T-helper 1 cell treated with Interleukin-12 subunit alpha and Interleukin-12 subunit beta and Interleukin-4 antibody, amounts not matched to agents 30 ng/mL and 1 ng/mL, for 36 hours (primary cell): ENCODE results near the gene INPP5D. TPM values are rescaled to one million over a fixed set of nuclear protein-coding genes. Genes with fewer than 3 reads are reported as not detected.
"Not testable (repeated sequence)": the region's sequence is repeated elsewhere in the genome, so short reads cannot be mapped to it uniquely, and the experiment has no call there.

Experiments used
- intact Hi-C: fragments of 100-400 bp; cut with micrococcal nuclease; formaldehyde crosslinking; loops from one replicate; pipeline ENCODE4 v1.15.1; 2024
- total RNA-seq: library from RNA; stranded (reverse); gene quantifications from 2 replicates; pipeline ENCODE4 v1.2.3, GENCODE V29; 2022

INPP5D gene
- total RNA-seq, 1 donor from 2014 or later: 128 TPM

- intact Hi-C loops: no loop called here
These were observed 105.4 kb downstream of the INPP5D start for GRCh38 chr2:233165543-233165894.

GRCh38 chr2:233165895-233166661 lies 105.9 kb downstream of the INPP5D start:
- intact Hi-C loops: no loop called here

- intact Hi-C loops: no loop called here
These were observed 108.3 kb downstream of the INPP5D start for GRCh38 chr2:233168445-233168844.

GRCh38 chr2:233168919-233169318 lies 108.8 kb downstream of the INPP5D start:
- intact Hi-C loops: no loop called here

- intact Hi-C loops: no loop called here
These were observed 111.2 kb downstream of the INPP5D start for GRCh38 chr2:233171344-233171743.

- intact Hi-C loops: no loop called here
These were observed 113.0 kb downstream of the INPP5D start for GRCh38 chr2:233173115-233173514.

GRCh38 chr2:233174137-233174536 lies 114.0 kb downstream of the INPP5D start:
- intact Hi-C loops: no loop called here

DNA sequence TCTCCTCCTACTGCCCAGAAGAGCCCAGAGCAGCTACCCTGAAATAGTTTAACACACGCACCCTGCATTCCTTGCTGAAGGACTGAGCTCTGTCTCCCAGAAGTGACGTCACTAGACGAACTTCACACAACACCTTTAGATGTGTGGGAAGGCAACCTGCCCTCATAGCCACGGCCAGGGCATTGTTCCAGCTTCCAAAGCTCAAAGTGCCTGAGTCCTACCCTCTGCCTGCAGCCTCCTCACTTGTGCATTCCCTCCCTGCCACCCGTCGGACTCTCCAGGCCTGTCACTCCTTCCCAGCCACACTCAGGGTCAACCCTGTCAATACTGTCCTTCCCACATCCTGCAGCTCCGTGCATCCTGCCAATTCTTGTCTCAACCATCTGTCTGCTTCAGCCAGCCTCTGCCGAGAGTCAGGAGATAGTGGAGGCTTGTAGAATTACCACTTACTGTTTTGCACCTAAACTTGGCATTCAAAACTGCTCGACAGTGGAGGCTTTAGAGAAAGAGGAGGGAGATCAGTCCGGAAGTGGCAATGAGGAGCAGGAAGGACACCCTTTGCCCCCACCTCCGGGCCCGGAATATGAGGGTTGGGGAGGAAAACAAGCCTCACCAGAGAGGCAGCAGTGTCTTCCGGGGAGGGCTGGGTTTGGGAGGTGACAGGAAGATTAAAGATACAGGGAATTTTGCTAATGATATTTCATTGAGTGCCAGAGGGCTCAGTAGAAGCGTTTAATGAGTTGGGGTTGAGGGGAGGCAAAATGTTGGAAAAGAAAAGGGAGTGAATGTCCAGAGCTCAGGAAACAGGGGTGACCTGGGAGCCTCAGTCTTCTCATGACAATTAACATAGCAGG lies 119.1 kb downstream of the INPP5D start:
- intact Hi-C loops: loop anchor here (5.0 kb wide), 1 partner anchor 73 kb away; the partner anchor contains the start of gene ATG16L1

DNA sequence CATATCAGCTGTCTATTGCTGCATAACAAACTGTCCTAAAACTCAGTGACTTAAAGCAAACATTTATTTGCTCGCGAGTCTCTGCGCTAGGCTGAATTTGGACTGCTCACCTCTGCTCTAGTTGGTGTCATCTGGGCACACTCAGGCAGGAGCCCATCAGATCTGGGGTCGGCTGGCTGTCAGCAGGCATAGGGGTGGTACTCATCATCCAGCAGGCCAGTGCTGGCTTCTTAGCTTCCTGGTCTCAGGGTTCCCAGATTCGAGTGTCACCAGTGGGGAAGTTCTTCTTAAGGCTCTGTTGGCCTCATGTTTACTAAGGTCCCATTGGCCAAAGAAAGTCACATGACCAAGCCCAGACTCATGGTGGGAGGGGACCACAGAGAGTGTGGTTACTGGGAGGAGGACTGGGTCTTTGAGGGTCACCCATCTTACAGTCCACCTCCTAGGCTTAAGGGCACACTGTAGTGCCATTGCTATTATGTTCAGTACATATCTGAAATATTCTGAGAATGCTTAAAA lies 119.8 kb downstream of the INPP5D start:
- intact Hi-C loops: loop anchor here (5.0 kb wide), 1 partner anchor 72 kb away; the partner anchor contains the start of gene ATG16L1

DNA sequence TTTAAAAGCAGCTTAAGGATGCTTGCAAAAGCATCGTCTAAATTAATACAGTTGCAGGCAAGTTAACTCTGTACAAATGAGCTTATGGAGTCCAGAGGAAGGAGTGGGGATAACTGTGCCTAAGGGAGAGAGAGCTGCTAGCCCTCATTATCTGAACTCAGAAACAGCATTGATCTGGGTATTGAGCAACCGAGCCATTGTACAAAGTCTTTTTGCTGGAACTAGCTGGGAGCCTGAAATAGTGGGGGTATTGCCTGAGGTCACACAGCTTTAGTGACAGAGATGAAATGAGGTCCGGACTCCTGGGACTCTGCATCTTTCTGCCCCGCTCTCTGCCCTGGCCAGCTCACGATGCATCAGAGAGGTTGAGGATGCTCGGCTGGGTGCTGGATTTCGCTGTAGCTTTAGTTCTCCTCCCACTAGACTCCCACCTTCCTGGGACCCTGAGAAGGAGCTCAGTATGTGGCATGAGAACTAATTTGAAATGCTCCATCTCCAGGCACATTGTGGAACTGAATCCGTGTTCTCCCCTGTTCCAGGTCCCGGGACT lies 123.8 kb downstream of the INPP5D start:
- intact Hi-C loops: no loop called here

DNA sequence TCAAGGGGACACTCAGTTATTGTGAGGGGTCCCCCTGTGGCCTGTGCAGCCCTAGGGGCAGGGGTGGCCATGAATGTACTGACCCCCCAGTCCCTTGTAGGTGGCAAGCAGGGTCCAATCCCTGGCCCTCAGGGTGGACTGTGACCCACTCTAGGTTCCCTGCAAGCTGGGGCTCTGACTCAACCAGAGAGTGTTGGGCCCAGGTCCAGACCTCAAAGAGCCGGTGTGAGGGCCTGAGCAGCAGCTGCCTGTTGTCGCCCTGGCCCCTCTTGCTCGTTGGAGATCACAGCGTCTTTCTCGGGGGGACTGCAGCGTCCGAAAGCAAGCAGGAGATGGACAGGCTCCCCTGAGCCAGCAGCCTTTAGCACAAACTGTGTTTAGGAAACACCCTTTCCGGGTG lies 124.5 kb downstream of the INPP5D start:
- intact Hi-C loops: no loop called here

- intact Hi-C loops: no loop called here
These were observed 125.2 kb downstream of the INPP5D start for GRCh38 chr2:233185330-233185729.

DNA sequence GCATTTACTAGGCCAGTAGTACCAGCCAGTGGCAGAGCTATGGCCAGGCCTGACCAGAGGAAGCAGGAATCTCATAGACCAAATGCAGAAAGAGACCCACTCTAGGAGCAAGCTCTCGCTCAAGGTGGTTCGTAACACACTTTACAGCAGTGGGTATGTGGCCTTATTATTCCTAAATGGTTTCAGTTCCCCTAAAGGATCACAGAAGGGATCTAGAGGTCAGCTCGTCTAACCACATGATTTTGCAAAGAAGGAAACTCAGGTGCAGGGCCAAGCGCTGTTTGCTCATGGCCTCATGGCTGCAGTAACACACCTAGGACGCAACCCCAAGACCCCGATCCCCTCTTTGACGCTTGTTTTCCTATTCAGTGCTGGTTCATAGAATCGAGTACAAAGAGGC lies 125.8 kb downstream of the INPP5D start:
- intact Hi-C loops: no loop called here

- intact Hi-C loops: no loop called here
These were observed 126.7 kb downstream of the INPP5D start for GRCh38 chr2:233186851-233187250.

DNA sequence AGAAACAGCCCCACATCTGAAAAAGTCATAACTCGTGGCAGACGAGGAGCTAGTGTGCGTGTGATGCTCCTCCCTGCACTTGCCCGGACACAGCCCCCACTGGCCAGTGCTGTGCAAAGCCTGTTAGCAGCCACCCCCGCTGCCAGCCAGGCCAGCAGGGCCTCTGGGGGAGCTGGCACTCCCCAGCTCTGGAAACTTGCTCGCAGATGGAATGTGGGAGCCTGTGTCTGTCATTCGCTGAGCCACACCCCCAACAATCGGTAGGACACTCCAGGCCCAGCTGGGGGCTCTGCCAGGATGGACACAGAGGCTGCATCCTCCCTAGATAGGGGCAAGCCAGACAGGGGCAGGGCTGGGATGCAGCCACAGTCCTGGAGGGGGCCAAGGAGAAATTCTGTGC lies 128.9 kb downstream of the INPP5D start:
- intact Hi-C loops: no loop called here

DNA sequence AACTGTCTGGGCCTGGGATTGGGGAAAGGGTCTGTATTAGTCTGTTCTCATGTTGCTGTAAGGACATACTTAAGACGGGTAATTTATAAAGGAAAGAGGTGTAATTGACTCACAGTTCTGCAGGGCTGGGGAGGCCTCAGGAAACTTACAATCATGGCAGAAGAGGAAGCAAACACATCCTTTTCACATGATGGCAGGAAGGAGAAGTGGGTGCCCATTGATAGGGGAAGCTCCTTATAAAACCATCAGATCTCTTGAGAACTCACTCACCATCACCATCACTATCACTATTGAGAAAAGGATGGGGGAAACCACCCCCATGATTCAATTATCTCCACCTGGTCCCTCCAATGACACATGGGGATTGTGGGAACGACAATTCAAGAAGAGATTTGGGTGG lies 130.9 kb downstream of the INPP5D start:
- intact Hi-C loops: not testable (repeated sequence)

DNA sequence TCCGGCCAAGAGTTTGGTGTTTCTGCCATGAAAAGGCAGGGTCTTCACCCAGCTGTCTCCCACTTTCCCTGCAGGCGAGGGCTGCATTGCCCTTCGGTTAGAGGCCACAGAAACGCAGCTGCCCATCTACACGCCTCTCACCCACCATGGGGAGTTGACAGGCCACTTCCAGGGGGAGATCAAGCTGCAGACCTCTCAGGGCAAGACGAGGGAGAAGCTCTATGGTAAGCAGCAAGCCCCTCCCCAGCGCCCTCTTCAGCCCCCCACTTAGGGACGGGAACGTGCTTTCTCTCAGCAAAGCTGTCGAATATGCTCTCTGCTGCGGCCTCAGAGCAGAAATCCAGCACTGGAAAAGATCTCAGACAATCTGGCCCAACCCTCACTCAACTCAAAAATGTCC lies 133.6 kb downstream of the INPP5D start:
- intact Hi-C loops: no loop called here

- intact Hi-C loops: loop anchor here (5.0 kb wide), 1 partner anchor 37 kb away; no protein-coding TSS in a partner anchor
These were observed 134.9 kb downstream of the INPP5D start for GRCh38 chr2:233195027-233195426.

DNA sequence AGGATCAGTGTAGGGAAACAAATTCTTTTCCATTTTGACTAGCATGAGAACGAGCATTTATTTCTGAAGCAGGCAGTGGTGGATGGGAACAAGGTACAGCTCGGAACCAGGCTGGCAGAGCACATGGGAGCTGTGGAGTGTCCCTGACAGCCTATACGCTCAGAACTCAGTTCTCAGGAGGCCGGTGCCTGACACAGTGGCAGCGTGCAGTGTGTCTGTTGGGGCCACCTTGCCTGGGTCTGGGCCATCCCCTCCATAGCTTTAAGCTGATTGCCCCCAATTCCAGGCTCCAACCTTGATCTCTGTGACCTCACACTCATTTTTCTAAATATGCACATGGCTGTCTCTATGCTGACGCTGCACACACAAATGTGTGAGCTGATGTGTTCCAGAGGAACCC lies 136.9 kb downstream of the INPP5D start:
- intact Hi-C loops: loop anchor here (5.0 kb wide), 1 partner anchor 35 kb away; no protein-coding TSS in a partner anchor

- intact Hi-C loops: loop anchor here (5.0 kb wide), 1 partner anchor 34 kb away; no protein-coding TSS in a partner anchor
These were observed 137.9 kb downstream of the INPP5D start for GRCh38 chr2:233198026-233198425.

GRCh38 chr2:233199870-233200269 lies 139.7 kb downstream of the INPP5D start:
- intact Hi-C loops: loop anchor here (5.0 kb wide), 1 partner anchor 32 kb away; no protein-coding TSS in a partner anchor

GRCh38 chr2:233200790-233201189 lies 140.6 kb downstream of the INPP5D start:
- intact Hi-C loops: not testable (repeated sequence)
